Measurements from ENCODE around the gene TAS2R60. TPM values are rescaled to one million over a fixed set of nuclear protein-coding genes. Genes with fewer than 3 reads are reported as not detected.

Gene TAS2R60
- total and polyA plus RNA-seq, 2 of the 8 experiments (the other 6 are each of a cell fraction or from before 2014, with no cell fraction given) = 0.15 to 0.32 TPM

DNA sequence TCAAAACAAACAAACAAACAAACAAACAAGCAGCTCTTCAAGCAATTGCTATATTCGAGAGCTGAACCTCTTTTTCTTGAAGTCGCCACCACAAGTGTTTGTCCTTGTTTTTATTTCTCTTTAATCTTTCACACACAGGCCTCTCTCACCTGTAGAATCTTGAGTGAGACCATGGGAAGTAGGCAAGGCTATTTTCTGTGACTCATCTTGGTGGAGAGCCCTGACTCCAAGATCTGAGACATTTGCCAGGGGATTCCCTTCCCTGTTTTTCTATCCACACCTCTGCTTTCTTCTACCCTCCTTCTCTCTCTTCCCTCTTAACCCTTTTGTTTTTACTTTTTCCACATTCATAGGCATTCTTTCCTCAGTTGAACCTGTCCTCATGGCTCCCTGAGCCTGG lies 8.0 kb upstream of the TAS2R60 start:
- no peak overlapping the region for H4K8ac ChIP-seq (ENCODE audit: extremely low read depth, insufficient read depth, low read length)
- no peak overlapping the region for H2BK20ac ChIP-seq (ENCODE audit: low read length)
- H3K4me3 ChIP-seq (ENCODE audit: extremely low read depth in 1 of 4, insufficient read depth in 2 of 4, low read depth in 3 of 4, low read length in 4 of 4) = no peak overlapping the region
- no peak overlapping the region for H3K23ac ChIP-seq (ENCODE audit: insufficient read length)
- no peaks in the 10 kb centered on the region for H3K79me1 ChIP-seq (ENCODE audit: low read depth, low read length)
- WGBS, 2 experiments (ENCODE audit: extremely low coverage in 1 of 2, insufficient coverage in 1 of 2, insufficient read length in 1 of 2, insufficient replicate concordance in 2 of 2, low coverage in 1 of 2, low lambda C conversion rate in 2 of 2, missing lambda C conversion rate in 1 of 2) = 90% methylated on average over 2 of the region's 2 CpGs; no CpG with 5 or more reads in 1 of the 2 experiments
- no peak overlapping the region for H3K18ac ChIP-seq (ENCODE audit: extremely low read depth, low read length)
- FAIRE-seq (no peak), DNase-seq (ENCODE audit: low read depth in 1 of 2, low spot score in 2 of 2) (no peak)
- peaks cover 2% of the 10 kb centered on the region; the same call in 1 of the 2 replicates for H3K23me2 ChIP-seq (ENCODE audit: low read depth, low read length)
- no peaks in the 10 kb centered on the region for H3K79me2 ChIP-seq (ENCODE audit: control insufficient read depth in 1 of 2, insufficient read depth in 2 of 2, low read length in 2 of 2)
- no peak overlapping the region for H2BK5ac ChIP-seq (ENCODE audit: low read depth, low read length)
- H2BK12ac ChIP-seq (ENCODE audit: low read depth, low read length) = no peak overlapping the region
- no peak overlapping the region for H3K27ac ChIP-seq (ENCODE audit: low read depth, low read length)
- H2AK5ac ChIP-seq (ENCODE audit: low read depth, low read length) = no peak overlapping the region
- POLR2A ChIA-PET (ENCODE audit: partially characterized antibody) = no interaction called here
- H3K9me3 ChIP-seq (ENCODE audit: insufficient read depth in 2 of 2, low read depth in 1 of 2, low read length in 1 of 2) = no peaks in the 10 kb centered on the region
- H4K5ac ChIP-seq (ENCODE audit: insufficient read length, low read depth, low read length) = no peak overlapping the region
- peaks cover 2 to 8% (median 6%) of the 10 kb centered on the region in 4 experiments for H3K4me1 ChIP-seq (replicated peaks in 1 of 4; ENCODE audit: control insufficient read depth in 3 of 4, insufficient read depth in 4 of 4, low read length in 3 of 4)
- CTCF ChIA-PET (ENCODE audit: partially characterized antibody) = interaction anchor here (1.0 to 4.5 kb wide), 3 partner anchors 19 to 136 kb away, joined by 3 to 23 read pairs (median 4); no protein-coding TSS in a partner anchor
- H2BK15ac ChIP-seq (ENCODE audit: low read length) = no peak overlapping the region
- H3K4ac ChIP-seq (replicated peaks; ENCODE audit: insufficient read length, low read depth, low read length) = no peak overlapping the region
- H3K36me3 ChIP-seq (ENCODE audit: control insufficient read depth in 2 of 4, insufficient read depth in 4 of 4, low read length in 3 of 4) = no peaks in the 10 kb centered on the region
- H2AFZ ChIP-seq (ENCODE audit: low read length) = no peak overlapping the region
- no peak overlapping the region for H2BK120ac ChIP-seq (replicated peaks; ENCODE audit: low read depth, low read length)
- no peaks in the 10 kb centered on the region for H4K20me1 ChIP-seq (replicated peaks in 1 of 2; ENCODE audit: control insufficient read depth in 1 of 2, insufficient read depth in 2 of 2, low read length in 2 of 2)
- no peak overlapping the region for H4K91ac ChIP-seq (replicated peaks; ENCODE audit: insufficient read length, low read length)
- no peak overlapping the region for H3K56ac ChIP-seq (replicated peaks; ENCODE audit: insufficient read length, low read depth, low read length)
- no peaks in the 10 kb centered on the region for H3K27me3 ChIP-seq (replicated peaks in 1 of 4; ENCODE audit: control insufficient read depth in 3 of 4, extremely low read depth in 1 of 4, insufficient read depth in 3 of 4, low read length in 3 of 4)
- no peak overlapping the region for H3K9ac ChIP-seq (replicated peaks in 1 of 4; ENCODE audit: extremely low read depth in 1 of 4, low read depth in 3 of 4, low read length in 3 of 4)
- H3K14ac ChIP-seq (ENCODE audit: insufficient read length) = no peak overlapping the region
- no peak overlapping the region for H3K4me2 ChIP-seq (ENCODE audit: insufficient read depth in 1 of 2, low read depth in 2 of 2, low read length in 2 of 2)
- no peak for TF ChIP-seq RAD21 (IDR thresholded peaks at IDR 0.05 in 1 of 2, conservative IDR thresholded peaks at IDR 0.05 in 1 of 2; ENCODE audit: low read depth in 2 of 2, low read length in 2 of 2)
- TF ChIP-seq BACH1 (IDR thresholded peaks at IDR 0.05; ENCODE audit: low read length) = no peak
- TF ChIP-seq RBBP5 (IDR thresholded peaks at IDR 0.05; ENCODE audit: borderline replicate concordance, low read depth, low read length) = no peak
- TF ChIP-seq CTBP2 (IDR thresholded peaks at IDR 0.05; ENCODE audit: borderline replicate concordance, insufficient read depth, insufficient read length, low read length) = no peak
- TF ChIP-seq KDM4A (IDR thresholded peaks at IDR 0.05; ENCODE audit: low read depth, low read length, severe bottlenecking) = no peak
- TF ChIP-seq, protein P1, sequence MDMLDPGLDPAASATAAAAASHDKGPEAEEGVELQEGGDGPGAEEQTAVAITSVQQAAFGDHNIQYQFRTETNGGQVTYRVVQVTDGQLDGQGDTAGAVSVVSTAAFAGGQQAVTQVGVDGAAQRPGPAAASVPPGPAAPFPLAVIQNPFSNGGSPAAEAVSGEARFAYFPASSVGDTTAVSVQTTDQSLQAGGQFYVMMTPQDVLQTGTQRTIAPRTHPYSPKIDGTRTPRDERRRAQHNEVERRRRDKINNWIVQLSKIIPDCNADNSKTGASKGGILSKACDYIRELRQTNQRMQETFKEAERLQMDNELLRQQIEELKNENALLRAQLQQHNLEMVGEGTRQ (IDR thresholded peaks at IDR 0.05; ENCODE audit: low read length) = no peak
- TF ChIP-seq TAF1 (IDR thresholded peaks at IDR 0.05; ENCODE audit: low read depth, low read length) = no peak
- no peak for TF ChIP-seq KDM1A (IDR thresholded peaks at IDR 0.05; ENCODE audit: borderline replicate concordance, low read length)
- no peak for TF ChIP-seq NANOG (IDR thresholded peaks at IDR 0.05; ENCODE audit: insufficient read depth, low read depth, low read length, poor library complexity, severe bottlenecking)
- TF ChIP-seq, protein P2, sequence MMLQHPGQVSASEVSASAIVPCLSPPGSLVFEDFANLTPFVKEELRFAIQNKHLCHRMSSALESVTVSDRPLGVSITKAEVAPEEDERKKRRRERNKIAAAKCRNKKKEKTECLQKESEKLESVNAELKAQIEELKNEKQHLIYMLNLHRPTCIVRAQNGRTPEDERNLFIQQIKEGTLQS (IDR thresholded peaks at IDR 0.05; ENCODE audit: insufficient read depth, low read depth, low read length) = no peak
- TF ChIP-seq JUN (IDR thresholded peaks at IDR 0.05; ENCODE audit: low read depth, low read length) = no peak
- no peak for TF ChIP-seq CREB1 (IDR thresholded peaks at IDR 0.05)
